LNCaP clone FGC (cell line): ENCODE results near the gene LRP2.
"Not testable (repeated sequence)": the region's sequence is repeated elsewhere in the genome, so short reads cannot be mapped to it uniquely, and the experiment has no call there.

Experiments used
- DNase-seq: peaks from one replicate; pipeline ENCODE4 v3.0.0-alpha.2; 2011; ENCODE audit warnings: low read depth
- H3K4me3 ChIP-seq: 2 replicates; pipeline ENCODE4 v1.5.1; 2011; ENCODE audit warnings: mild to moderate bottlenecking, low read depth, low read length, control low read depth
- TF ChIP-seq, protein P1 (sequence below): IDR thresholded peaks from 2 replicates; pipeline ENCODE4 v1.5.1; 2012; ENCODE audit warnings: mild to moderate bottlenecking; ENCODE audit not compliant: control insufficient read depth, insufficient read depth; ENCODE audit errors: extremely low read depth

The LRP2 gene

DNA sequence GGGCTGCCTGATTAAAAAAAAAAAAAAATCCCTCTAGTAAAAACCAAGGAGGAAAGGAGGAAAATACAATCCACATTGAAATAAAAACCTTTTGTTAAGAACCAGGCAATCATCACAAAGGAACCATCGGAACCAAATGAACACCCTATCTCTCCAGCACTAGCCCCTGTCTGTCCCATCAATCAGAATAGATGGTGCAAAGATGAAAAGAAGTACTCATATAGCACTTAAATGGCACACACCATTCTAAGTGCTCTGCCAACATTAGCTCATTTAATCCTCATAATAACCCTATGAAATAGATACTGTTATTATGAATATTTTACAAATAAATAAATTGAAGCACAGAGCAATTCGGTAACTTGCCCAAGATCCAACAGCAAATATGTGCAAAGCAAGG is 38.5 kb downstream of the LRP2 start:
- no peak for DNase-seq
- TF ChIP-seq, protein P1, sequence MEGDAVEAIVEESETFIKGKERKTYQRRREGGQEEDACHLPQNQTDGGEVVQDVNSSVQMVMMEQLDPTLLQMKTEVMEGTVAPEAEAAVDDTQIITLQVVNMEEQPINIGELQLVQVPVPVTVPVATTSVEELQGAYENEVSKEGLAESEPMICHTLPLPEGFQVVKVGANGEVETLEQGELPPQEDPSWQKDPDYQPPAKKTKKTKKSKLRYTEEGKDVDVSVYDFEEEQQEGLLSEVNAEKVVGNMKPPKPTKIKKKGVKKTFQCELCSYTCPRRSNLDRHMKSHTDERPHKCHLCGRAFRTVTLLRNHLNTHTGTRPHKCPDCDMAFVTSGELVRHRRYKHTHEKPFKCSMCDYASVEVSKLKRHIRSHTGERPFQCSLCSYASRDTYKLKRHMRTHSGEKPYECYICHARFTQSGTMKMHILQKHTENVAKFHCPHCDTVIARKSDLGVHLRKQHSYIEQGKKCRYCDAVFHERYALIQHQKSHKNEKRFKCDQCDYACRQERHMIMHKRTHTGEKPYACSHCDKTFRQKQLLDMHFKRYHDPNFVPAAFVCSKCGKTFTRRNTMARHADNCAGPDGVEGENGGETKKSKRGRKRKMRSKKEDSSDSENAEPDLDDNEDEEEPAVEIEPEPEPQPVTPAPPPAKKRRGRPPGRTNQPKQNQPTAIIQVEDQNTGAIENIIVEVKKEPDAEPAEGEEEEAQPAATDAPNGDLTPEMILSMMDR = no peak
- no peak overlapping the region for H3K4me3 ChIP-seq

DNA sequence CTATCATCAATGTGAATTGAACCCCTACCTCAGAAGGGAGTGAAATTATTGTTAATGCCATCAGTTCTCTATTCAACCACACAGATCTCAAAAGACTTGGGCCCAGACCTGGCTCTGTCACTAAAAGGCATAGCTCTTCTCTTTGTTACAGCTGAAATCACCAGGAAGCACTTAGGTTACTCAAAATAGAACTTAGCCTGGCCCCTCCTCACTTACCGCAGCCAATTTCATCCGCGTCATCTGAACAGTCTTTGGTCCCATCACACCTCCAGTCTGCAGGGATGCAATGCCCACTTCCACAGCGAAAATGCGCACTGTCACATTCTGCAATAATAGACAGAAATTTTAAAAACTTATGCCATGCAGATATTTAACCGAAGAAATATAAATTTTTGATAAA is 41.8 kb downstream of the LRP2 start:
- TF ChIP-seq, protein P1 = no peak
- H3K4me3 ChIP-seq = no peak overlapping the region
- no peak for DNase-seq

DNA sequence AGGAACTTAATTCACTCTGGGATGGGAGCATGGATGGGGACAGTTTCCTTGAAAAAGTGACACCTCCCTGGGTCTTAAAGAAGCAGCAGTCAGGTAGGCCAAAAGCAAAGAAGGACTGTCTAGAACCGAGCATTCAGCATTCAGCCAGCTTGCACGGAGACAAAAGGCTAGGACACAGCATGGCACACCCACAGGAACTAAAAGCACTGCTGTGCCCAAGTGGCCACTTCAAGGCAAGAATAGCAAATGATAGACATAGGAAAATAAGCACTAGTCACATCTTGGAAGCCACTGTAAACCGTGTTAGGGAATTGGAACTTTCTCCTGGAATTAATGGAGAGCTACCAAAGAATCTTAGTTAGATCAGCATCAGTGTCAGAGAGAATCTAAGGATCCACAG is 47.0 kb downstream of the LRP2 start:
- TF ChIP-seq, protein P1 = no peak
- DNase-seq = no peak
- no peak overlapping the region for H3K4me3 ChIP-seq

DNA sequence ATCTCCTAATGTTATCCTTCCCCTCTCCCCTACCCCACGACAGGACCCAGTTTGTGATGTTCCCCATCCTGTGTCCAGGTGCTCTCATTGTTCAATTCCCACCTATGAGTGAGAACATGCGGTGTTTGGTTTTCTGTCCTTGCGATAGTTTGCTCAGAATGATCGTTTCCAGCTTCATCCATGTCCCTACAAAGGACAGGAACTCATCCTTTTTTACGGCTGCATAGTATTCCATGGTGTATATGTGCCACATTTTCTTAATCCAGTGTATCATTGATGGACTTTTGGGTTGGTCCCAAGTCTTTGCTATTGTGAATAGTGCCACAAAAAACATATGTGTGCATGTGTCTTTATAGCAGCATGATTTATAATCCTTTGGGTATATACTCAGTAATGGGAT is 54.0 kb downstream of the LRP2 start:
- not testable (repeated sequence) for H3K4me3 ChIP-seq, DNase-seq

DNA sequence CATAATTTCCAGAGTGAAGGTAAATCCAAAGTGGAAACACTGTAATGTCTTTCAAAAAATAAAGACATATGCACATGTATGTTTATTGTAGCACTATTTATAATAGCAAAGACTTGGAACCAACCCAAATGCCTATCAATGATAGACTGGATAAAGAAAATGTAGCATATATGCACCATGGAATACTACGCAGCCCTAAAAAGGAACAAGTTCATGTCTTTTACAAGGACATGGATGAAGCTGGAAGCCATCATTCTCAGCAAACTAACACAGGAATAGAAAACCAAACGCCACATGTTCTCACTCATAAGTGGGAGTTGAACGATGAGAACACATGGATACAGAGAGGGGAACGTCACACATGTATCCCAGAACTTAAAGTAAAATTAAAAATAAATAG is 57.6 kb downstream of the LRP2 start:
- not testable (repeated sequence) for H3K4me3 ChIP-seq, DNase-seq

DNA sequence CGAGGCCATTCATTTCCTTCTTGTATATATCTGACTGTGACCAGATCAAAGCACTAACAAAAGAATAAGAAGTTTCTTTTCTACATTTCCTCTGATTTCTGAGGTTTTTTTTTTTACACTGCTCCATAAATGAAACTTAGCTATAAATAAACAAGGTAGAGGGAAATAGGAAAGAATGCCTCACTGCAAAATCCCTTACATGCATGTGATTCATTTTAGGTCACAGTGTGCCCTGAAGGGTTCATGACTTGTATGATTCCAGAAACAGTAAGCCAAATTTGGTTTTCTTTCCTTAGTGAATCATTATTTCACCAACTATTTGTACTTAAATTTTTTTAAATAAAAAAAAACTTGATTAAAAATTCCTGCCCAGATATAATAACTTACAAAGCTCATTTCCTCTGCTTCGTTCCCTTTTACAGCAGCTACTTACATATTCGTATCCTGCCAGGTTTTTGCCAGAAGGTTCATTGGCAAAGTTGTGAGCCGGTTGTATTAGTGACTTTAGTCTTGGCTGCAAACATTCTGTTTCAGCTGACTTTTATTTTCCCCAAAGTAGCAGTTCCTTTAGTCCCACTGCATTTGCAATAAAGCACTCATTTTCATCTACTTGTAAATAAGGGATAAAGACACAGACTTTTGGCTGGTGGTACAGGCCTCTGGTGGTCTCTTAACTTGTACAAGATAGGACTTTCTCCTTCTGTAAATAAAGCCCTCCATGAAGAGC is 58.6 kb downstream of the LRP2 start:
- TF ChIP-seq, protein P1 = no peak
- DNase-seq = no peak
- H3K4me3 ChIP-seq = no peak overlapping the region

DNA sequence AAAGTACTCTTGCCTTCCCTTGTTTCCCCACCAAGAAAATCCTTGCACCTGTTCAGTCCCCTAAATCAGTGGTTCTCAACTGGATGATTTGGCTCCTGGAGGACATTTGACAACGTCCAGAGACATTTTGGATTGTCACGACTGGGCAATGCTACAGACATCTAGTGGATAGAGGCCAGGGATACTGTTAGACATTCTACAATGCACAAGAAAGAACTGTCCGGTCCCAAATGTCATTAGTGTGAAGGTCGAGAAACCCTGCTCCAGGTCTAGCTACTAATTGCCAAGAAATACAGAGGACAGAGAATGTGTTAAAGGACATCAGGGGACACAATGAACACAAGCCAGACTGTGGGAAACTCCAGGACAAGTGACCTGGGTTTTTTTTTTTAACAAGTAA is 60.0 kb downstream of the LRP2 start:
- H3K4me3 ChIP-seq = no peak overlapping the region
- no peak for DNase-seq
- TF ChIP-seq, protein P1 = no peak

DNA sequence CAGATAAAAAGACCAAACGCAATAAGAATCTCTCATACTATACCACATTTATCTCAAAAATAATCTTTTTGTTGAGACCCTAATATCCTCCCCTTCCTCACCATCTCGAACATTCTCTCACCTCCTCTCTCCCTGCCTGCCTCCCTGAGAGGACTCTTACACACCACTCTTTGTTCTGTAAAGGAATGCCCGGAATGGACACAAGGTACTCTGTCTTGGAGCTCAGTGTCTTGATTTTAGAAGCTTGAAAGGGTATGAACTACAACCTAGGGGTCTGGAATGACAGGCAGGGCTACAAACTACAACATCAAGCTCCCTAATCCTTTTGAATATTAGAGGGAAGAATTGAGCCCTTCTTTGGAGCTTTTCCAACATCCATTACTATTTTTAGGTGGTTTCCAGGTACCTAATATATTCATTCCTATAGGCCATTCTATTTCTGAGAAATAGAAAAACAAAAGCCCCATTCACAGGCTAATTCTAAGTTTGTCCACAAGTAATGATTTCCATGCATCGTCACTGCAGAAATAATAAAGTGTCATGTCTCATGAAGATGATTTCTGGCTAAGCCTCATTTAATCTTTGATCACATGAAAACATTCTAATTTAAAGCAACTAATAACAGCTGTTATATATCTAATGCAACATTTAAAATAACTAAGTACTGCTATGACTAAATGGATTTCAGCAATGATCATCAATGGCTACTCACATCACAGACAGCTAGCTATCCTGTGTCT is 60.6 kb downstream of the LRP2 start:
- TF ChIP-seq, protein P1 = no peak
- DNase-seq = no peak

More for the DNA sequence above, 60.6 kb downstream of the LRP2 start:
- H3K4me3 ChIP-seq = no peak overlapping the region
